ENCODE data around the gene GIMD1.

GIMD1 gene

DNA sequence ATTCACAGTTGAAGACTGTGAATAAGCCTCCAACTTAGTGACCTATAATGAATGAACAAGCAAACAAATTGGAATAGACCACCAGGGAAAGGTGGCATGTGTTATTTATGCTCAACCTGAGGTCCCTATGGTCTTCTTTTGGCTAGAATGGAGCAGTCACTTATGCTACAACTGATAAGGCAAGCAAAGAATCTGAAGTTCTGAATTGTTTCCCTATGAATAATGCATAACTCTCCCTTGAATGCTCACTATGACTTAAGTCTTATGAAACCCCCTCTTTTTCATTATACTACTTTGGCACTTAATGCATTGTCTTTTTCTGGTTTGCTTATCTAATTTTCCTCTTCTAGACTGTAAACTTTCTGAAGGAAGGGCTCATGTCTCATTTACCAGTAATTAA lies 2.6 kb downstream of the GIMD1 start:
- DNase-seq (ENCODE audit: low read depth) = peak; percentile 49
- TF ChIP-seq, protein P1, sequence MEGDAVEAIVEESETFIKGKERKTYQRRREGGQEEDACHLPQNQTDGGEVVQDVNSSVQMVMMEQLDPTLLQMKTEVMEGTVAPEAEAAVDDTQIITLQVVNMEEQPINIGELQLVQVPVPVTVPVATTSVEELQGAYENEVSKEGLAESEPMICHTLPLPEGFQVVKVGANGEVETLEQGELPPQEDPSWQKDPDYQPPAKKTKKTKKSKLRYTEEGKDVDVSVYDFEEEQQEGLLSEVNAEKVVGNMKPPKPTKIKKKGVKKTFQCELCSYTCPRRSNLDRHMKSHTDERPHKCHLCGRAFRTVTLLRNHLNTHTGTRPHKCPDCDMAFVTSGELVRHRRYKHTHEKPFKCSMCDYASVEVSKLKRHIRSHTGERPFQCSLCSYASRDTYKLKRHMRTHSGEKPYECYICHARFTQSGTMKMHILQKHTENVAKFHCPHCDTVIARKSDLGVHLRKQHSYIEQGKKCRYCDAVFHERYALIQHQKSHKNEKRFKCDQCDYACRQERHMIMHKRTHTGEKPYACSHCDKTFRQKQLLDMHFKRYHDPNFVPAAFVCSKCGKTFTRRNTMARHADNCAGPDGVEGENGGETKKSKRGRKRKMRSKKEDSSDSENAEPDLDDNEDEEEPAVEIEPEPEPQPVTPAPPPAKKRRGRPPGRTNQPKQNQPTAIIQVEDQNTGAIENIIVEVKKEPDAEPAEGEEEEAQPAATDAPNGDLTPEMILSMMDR (IDR thresholded peaks at IDR 0.05; ENCODE audit: insufficient read depth, low read depth, low read length, missing control alignments) = no peak

DNA sequence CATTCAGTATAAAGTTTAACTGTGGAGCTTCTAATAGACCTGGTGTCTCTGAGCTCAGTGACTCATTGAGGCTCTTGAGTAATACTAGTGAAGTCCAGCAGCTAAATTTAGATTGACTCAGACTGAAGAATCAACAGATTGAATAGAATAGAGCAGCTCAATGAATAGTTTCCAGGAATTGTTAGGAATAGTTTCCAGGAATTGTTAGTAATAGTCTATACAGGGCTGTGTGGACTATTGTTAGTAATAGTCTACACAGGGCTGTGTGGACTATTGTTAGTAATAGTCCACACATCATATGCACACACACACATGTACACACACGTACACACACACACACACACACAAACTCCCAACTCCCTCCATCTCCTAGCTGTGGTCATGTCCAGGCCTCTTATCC lies 3.0 kb downstream of the GIMD1 start:
- DNase-seq (ENCODE audit: low read depth) = peak; percentile 90
- TF ChIP-seq, protein P1 (IDR thresholded peaks at IDR 0.05; ENCODE audit: insufficient read depth, low read depth, low read length, missing control alignments) = no peak

More for the DNA sequence above, 2.6 kb downstream of the GIMD1 start:
- H3K4me3 ChIP-seq (ENCODE audit: low read length) = no peak overlapping the region

DNA sequence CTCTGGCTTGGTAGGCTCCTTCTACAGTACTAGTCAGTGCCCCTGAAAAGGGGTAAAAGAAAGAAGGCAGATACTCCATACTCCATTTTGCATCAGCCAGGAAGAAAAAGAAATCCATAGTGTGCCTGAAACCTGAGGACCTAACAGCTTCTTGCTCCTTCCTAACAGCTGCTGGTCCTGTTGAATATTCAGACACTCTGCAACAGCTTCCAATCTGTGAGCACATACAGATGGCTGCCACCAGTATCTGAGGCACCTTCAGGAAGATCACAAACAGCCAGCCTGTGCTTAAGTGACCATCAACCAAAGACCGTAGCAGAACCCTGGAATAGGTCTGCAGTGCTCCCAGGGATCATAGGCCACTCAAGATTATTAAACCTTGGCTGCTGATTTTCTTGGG lies 4.3 kb downstream of the GIMD1 start:
- TF ChIP-seq, protein P1 (IDR thresholded peaks at IDR 0.05; ENCODE audit: insufficient read depth, low read depth, low read length, missing control alignments) = no peak
- no peak for DNase-seq (ENCODE audit: low read depth)
- no peak overlapping the region for H3K4me3 ChIP-seq (ENCODE audit: low read length)

More for the DNA sequence above, 3.0 kb downstream of the GIMD1 start:
- H3K4me3 ChIP-seq (ENCODE audit: low read length) = no peak overlapping the region

DNA sequence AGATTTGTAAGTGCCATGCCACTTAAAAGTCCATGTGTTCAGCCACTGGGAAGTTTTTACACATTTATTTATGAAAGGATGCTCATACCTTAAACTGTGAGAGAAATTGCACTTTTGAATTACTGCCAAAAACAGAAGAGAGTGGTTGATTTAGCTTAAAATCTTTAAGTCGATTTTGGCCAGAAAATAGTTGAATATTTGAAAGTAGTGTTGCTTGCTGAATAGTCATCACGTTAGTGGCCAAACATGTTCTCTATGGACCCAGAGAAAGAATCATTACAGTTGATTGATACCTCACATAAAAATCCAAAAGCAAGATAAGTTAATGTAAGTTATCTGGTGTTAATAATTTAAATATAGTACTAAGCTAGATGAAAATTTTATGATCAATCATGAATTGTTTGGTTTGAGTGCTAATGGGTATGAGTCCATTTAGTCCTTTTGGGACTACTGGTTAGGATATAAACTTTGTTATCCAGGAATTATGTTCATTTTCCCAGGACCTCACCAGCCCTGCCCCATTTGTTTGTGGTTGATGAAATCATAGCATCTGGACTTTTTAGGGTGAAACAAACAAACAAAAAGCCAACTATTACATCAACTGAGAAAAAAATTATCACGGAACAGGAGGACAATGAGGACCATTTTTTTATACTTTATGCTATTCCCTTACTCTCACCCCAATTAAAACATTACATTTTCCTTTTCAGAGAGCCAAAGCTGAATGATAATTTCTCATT lies 6.3 kb downstream of the GIMD1 start:
- DNase-seq (ENCODE audit: low read depth) = no peak
- TF ChIP-seq, protein P1 (IDR thresholded peaks at IDR 0.05; ENCODE audit: insufficient read depth, low read depth, low read length, missing control alignments) = no peak
- H3K4me3 ChIP-seq (ENCODE audit: low read length) = no peak overlapping the region

DNA sequence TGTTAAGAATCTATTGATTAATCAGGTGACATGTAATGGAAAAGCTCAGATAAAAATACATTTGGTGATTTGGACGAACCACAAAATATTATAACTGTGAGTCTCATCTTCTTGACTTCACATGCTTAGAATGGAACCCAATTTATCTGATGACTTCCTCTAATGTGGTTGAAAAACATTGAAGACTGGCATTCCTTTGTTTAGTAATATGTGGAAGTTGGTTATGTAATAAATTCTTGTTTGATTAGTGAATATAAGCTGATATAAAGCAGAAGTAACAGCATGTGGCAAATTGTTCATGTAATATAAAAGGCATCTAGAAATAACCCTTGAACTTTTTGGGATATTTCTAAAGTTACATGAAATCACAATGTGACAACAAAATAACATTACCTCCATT lies 9.7 kb downstream of the GIMD1 start:
- no peak overlapping the region for H3K4me3 ChIP-seq (ENCODE audit: low read length)
- DNase-seq (ENCODE audit: low read depth) = peak; percentile 47
- TF ChIP-seq, protein P1 (IDR thresholded peaks at IDR 0.05; ENCODE audit: insufficient read depth, low read depth, low read length, missing control alignments) = no peak

DNA sequence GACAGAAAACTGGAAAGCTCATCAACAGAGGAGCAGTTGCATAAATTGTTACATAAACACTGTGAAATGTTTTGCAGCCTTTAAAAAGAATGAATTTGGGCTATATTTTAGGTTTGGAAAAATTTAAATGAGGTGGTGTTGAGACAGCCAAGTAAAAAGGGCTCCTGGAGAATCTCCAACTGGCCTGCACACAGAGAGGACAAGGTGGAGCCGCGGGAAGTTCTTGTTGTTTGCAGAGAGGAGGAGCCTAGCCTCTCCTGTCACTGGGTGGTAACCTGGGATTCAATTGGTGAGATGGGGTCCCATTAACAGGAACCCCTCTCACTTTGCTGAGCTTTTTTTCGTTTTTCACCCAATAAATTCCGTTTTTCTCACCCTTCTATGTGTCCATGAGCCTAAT lies 13.4 kb downstream of the GIMD1 start:
- TF ChIP-seq, protein P1 (IDR thresholded peaks at IDR 0.05; ENCODE audit: insufficient read depth, low read depth, low read length, missing control alignments) = no peak
- DNase-seq (ENCODE audit: low read depth) = no peak
- H3K4me3 ChIP-seq (ENCODE audit: low read length) = no peak overlapping the region

DNA sequence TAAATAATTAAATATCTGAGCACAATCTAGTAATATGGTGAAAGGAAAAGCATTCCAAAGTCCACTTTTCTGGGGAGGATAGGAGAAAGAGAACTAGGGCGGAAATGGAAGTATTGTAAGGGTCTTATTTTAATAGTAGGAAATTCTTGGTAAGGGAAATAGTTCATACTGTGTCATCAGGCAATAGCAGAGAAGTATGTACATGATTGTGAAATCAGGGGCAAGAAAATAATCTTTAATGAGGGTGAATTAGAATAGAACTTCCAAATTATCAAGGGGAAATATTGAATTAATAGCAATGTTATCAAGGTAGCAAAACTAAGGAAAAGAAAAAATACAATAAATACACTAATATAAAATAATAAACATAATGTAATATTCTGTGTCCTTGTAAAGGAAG lies 14.8 kb downstream of the GIMD1 start:
- H3K4me3 ChIP-seq (ENCODE audit: low read length) = no peak overlapping the region
- TF ChIP-seq, protein P1 (IDR thresholded peaks at IDR 0.05; ENCODE audit: insufficient read depth, low read depth, low read length, missing control alignments) = no peak
- no peak for DNase-seq (ENCODE audit: low read depth)

Measured in epithelial cell of esophagus (primary cell).